ENCODE measurements around the gene ZNF23.
A peak's percentile ranks its signal among the peaks of the same experiment; 100 is the strongest.

ZNF23 gene

DNA sequence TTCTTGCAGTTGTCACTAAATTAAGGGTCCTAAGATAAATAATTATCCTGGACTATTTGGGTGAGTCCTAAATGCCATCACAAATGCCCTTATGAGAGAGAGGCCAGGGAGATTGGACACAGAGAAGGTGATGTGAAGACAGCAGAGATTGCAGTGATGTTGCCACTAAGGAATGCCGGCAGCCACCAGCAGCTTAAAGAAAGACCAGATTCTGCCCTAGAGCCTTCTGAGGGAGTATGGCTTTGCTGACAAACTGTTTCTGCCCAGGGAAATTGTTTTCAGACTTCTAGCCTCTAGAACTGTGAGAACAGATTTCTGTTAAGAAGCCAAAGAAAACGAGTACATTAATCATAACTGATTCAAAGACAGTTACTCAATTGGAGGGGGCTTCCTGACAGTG is 10.0 kb upstream of the ZNF23 start:
- no peak for DNase-seq (ENCODE audit: low read depth in 2 of 2)

DNA sequence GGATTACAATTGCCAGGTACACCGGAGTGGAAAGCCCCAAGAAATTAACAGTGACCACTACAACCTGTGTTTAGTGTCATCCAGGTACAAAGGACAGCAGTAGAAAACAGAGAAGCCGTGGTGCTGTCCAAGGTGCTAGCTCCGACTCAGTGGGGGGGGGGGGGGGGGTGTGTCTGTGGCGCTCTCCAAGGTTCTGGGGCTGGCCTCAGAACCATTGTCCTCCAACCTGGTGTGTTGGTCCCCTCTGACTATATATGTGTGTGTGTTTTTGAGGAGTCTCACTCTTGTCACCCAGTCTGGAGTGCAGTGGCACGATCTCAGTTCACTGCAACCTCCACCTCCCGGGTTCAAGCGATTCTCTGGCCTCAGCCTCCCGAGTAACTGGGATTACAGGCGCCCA is 5.8 kb upstream of the ZNF23 start:
- DNase-seq (ENCODE audit: low read depth in 2 of 2) = no peak

DNA sequence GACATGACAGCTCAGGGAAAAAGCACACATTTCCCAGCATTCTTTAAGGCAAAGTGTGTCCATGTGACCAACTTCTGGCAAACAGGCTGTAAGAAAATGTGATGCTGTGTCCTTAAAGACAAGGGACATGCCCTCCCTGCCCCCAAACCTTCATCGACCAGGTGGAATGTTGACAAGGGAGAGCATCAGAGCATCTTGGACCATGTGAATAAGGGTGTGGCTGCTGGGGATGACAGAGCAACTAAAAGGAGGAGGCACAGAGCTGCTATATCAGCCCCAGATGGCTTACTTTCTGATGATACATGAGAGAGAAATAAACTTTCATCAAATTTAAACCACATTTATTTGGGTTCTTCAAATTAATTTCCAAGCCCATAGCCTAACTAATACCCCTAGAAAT is 2.2 kb upstream of the ZNF23 start:
- no peak for DNase-seq (ENCODE audit: low read depth in 2 of 2)

DNA sequence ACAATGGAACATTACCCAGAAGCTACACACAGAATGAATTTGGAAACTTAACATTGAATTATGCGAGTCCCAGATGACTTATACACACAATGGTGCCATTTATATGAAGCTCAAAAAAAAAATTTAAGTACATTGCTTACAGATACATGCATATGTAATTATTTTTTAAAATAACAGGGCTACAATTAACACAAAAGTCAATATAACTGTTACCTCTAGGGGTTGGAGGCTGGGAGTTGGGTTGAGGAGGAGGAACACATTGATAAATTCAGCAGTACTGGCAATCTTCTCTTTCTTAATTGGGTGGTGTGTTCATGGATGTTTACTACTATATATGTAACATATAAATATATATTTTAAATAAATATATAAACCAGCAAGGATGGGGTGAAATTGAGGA is 1.1 kb downstream of the ZNF23 start:
- DNase-seq (ENCODE audit: low read depth in 2 of 2) = no peak

DNA sequence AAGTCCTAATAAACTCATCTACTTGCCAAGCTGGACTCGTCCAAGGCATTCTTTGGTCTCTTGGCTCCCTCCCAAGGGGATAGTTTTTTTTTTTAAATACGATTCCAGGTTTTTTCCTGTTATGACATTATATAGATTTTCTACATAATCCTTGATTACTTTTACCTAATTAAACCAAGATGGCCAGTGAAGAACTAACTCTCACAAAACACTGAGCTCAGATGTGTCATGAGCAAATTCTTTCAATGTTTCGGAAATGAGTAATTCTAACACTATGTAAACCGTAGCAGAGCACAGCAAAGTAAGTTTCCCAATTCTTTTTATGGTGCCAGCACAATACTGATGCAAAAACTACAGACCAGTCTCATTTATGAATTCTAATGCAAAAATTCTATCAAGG is 1.8 kb downstream of the ZNF23 start:
- DNase-seq (ENCODE audit: low read depth in 2 of 2) = no peak

DNA sequence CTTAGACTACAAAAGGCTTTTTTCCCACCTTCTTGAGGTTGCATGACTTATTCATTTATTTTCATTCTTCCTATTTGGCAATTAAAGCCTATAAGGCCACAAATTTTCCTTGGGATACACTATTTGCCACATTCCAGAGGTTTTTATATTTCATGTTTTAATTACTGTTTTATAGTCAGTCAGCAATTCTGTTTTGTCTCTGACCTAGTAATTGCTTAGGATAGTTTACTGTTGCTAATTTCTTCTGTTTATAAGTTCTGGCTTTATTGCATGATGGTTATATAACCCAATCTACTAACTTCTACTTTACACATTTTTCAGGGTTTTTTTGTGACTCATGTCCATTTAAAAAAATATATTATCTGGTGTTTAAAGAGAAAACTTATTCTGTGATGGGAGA is 2.5 kb downstream of the ZNF23 start:
- DNase-seq (ENCODE audit: low read depth in 2 of 2) = no peak

DNA sequence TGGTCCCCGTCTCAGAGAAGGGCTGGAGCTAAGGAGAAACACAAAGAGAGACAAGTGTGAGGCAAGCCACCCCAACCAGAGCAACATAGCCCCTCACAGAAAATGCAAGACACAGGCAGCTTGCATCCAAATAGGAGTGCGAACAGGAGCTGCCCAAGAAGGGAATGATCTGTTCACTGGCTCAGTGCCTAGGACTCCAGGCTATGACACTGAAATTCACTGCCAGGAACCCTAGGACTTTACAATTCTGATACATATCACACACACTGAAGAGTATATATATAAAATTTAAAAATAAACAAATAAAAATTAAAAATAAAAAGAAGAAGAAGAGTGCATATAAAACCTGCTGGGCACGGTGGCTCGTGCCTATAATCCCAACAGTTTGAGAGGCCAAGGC is 5.2 kb downstream of the ZNF23 start:
- no peak for DNase-seq (ENCODE audit: low read depth in 2 of 2)

DNA sequence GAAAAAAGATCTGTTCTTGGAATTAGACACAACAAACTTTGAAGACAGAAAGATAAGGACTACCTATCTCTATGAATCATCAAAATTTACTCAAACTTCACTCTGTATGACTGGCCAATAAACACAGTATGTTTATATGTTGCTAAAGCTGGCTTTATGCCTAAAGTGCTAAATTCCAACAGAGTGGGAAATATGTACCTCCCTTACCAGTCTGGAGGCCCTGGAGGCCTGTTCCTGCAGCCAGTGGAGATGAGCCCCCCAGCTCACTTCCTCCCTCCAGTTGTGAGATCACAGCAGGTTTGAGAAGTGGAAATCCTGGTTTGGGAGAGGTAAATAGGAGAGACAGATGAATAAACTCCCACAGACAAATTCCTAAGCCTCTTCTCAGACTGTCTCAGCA is 9.0 kb downstream of the ZNF23 start:
- no peak for DNase-seq (ENCODE audit: low read depth in 2 of 2)

DNA sequence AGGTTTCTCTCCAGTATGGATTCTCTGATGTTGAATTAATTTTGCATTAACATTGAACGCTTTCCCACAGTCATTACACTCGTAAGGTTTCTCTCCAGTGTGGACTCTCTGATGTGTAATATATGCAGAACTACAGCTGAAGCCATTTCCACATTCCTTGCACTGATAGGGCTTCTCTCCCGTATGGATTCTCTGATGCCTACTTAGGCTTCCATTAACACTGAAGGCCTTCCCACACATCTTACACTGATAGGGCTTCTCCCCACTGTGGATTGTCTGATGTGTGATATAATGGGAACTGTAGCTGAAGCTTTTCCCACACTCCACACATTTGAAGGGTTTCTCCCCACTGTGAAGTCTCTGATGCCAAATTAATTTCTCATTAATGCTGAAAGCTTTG is 13.0 kb downstream of the ZNF23 start:
- no peak for DNase-seq (ENCODE audit: low read depth in 2 of 2)

DNA sequence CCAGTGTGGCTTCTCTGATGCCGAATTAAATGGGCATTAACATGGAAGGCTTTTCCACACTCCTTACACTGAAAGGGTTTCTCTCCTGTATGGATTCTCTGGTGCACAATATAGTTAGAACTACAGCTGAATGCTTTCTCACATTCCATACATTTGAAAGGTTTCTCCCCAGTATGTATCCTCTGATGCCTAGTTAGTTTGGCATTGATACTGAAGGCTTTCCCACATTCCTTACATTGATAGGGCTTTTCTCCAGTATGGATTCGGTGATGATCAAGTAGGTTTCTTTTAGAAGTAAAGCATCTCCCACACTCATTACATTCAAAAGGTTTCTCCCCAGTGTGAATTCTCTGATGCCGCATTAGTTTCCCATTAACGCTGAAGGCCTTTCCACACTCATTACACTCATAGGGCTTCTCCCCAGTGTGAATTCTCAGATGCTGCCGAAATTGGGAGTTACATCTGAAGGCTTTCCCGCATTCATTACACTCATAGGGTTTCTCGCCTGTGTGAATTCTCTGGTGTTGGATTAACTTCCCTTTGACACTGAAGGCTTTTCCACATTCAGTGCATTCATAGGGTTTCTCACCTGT is 13.7 kb downstream of the ZNF23 start:
- DNase-seq (ENCODE audit: low read depth in 2 of 2) = no peak

DNA sequence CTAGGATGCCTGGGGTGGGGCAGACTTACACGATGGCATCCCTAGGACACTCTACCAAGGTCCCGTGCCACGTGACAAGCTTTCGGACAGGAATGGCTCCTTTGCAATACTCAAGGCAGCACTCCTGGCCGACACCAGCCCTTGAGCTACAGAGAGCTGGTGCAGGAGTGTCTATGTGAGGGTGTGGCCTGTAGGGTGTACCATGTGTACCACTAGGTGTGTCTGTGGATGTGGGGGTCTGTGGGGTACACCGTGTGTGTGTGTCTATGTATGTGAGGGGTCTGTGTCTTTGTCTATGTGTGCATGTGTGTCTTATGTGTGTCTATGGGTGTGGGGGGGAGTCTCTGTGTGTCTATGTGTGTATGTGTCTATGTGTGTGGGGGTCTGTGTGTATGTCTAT is 18.3 kb downstream of the ZNF23 start:
- no peak for DNase-seq (ENCODE audit: low read depth in 2 of 2)

DNA sequence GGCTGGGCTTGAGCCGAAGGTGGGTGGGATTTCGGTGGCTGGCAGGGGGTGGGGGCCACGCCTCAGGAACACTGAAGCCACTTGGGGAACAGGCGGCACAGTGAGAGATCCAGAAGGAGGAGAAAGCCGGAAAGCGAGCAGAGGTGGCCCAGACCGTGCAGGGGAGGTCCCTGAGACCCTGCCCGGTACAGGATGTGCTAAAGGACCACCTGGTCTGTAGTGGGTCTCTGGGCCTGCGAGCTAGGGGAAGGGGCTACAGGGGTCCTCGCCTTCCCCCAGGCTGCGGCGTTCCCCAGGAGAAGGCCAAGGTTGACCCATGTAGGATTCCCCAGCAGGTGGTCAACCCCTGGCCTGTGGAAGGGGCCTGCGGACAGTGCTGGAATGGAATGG is 20.0 kb downstream of the ZNF23 start, which contains the start of gene TLE7:
TLE7 (minus strand) TSS at position 4 of the 390 bp plus-strand sequence. CDS start 8,730 bp downstream, outside the sequence.
- no peak for DNase-seq (ENCODE audit: low read depth in 2 of 2)

DNA sequence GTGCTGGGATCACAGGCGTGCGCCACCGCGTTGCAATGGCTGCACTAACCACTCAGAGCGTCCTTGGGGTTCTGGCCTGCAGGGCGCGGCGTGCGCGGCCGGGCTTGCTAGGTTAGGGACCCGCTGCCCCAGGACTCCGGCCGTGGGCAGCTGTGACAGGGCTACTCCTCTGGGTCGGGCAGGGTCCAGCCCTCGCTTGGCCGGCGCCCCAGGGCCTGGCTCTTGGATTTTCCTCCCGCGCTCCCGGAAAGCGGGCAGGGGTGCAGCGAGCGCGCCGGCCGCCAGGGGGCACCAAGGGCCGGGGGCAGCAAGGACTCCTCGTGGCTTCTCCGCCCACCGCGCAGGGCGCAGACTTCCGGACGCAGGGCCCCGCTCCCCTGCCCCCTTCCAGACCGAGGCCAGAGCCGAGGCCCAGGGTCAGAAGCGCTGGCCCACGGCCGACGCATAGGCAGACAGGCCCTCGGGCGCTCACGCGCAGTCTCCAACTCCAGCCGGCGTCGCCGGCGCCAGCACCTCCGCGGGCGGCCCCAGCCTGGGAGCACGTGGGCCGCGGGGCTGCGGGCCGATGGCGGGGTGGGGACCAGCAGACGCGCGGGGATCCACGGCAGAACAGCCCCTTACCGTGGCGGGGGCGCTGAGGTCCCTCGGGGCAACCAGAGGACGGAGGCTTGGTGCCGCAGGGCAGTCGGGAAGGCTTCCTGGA is 20.5 kb downstream of the ZNF23 start:
- DNase-seq (ENCODE audit: low read depth in 2 of 2) = peak in 1 of 2 experiments; percentile 14

DNA sequence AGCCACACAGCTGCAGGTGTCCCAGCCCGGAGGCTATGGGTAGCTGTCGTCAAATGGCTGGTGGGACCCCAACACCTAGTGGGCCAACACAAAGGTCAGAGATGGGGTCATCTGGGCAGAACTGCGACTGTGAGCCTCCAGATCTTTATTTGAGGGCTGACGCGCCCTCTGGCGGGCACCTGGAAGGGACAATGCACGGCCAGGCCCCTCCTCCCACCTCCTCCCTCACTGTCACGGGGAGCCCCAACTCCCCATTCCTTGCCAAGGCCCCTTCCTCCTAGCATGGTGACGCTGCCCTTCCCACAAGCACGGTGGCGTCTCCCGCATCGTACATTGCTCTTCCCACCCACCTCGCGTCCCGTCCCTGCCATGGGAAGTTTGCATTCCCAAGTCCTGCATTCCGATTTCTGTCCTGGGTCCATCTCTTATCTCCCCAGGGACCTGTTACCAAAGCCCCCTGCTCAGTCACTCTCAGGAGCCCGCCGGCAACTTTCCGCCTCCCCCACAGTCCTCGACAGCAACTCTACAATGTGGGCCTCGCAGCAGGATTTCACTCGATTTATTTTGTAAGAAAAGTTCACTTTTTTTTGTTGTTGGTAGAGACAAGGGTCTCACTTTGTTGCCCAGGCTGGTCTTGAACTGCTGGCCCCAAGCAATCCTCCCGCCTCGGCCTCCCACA is 21.2 kb downstream of the ZNF23 start:
- DNase-seq (ENCODE audit: low read depth in 2 of 2) = peak in 1 of 2 experiments; percentile 11

DNA sequence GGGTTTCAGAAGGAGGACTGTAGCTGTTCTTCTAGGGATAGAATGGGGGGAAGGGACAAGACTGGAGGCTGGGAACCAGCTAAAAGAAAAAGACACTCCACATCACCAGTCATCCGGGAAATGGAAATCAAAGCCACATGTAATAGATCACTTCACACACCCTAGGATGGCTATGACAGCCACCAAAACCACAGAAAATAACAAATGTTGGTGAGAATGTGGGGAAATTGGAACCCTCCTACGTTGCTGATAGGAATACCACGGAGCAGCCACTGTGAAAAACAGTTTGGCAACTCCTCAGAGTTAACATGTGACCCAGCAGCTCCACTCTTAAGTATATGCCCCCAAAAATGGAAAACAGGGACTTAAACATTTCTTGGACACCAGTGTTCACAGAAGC is 22.5 kb downstream of the ZNF23 start:
- no peak for DNase-seq (ENCODE audit: low read depth in 2 of 2)

DNA sequence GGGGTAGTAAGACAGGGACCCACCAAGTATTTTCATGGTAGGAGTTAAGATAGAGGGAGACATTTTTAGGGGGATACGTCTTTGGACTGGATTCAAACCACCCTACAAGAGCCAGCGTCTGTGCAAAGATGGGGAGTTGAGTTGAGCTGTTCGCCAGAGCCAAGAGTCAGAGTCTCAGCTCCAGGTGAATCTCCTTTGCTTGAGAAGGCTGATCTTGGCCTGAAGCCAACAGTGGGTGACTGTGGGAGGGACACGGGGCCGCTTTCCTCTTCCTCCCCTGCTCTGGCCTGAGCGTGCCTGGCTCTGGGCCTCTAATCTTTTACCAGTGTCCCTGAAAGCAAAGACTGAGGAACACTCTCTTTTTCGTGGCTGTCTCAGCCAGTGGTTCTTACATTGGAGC is 25.6 kb downstream of the ZNF23 start:
- no peak for DNase-seq (ENCODE audit: low read depth in 2 of 2)

DNA sequence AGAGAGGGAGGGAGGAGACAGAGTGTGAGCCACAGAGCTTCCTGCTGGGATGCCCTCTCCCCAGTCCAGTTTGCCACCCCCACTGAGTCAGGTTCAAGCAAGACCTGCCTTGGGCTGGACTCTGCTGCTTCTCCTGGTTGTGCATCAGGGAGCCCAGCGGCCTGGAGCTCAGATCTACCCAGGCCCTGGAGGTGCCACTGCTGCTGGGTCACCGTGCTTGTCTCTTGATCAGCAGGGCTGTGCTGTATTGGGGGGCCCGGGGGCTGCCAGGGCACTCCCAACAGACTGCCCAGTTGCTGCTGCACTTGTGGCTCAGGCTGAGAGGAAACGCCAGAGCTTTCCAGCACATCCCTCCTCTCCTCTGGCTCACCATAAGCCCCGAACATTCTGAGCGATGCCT is 29.1 kb downstream of the ZNF23 start:
- DNase-seq (ENCODE audit: low read depth in 2 of 2) = no peak

DNA sequence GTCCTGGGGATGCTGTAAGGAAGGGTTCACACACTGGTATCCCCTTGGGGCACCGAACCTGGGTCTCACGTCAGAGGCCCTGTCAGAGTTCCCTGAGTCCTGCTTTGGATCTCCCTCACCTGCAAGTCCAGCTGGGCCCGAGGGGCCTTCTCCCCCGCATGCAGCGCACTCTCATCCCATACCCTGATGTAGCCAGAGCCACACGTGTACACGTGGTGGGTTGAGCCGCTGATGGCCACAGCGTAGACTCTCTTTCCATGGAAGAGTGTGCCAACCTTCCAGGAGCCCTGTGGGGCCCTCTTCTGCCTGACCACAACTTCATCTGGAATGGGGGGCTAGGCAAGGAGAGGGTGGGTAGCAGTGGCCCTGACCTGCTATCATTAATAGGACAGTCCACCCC is 30.1 kb downstream of the ZNF23 start:
- no peak for DNase-seq (ENCODE audit: low read depth in 2 of 2)

DNA sequence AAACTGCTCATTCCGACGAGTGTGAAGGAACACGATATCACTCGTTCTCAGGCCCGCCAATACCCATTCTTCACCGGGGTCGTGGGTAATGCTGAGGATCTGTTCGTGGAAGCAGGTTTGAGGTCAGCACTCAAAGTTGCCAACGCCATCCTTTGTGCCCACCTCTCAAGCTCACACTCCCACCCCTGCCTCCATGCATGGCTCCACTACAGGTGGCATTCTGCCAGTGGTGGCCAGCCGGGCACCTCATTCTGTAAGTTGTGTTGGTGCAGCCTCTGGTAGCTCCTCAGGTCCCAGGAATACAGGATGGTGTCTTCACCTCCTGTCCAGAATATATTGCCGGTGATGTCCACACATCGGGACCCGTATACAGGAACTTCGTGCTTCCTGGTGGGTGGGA is 30.9 kb downstream of the ZNF23 start:
- no peak for DNase-seq (ENCODE audit: low read depth in 2 of 2)

DNA sequence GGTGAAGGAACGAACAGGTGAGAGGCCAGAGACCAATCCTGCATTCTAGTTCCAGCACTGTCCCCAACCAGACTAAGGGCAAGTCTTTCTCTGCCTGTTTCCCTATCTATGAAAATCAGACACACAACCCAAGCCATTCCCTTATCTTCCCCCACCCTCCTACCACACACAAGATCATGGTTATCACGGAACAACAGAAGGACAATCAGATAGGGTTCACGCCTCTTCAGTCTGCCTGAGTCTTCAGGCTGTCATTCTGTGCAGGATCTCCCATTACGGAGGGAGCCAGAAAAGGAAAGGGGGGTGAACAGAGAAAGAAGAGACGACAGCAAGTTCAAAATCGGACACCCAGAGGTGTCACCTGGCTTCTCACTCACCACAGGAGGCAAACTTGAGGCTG is 31.3 kb downstream of the ZNF23 start:
- DNase-seq (ENCODE audit: low read depth in 2 of 2) = no peak

DNA sequence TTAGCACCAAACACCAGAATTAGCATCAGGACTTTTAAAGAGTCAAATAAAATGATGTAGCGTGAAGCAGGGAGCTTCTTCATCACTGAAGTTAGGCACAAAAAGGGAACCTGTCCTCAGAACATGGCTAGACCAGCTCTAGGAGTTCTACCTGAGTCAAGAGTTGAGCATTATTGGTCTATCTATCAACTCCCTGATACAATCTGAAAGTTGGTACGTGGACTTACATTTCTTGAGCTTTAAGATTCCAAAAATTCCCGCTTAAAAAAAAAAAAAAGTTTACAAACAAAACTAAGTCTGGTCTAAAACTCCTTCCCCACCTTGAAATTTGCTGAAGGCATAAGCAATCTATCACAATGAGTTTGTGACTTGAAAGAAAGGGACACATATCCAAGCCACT is 32.5 kb downstream of the ZNF23 start:
- no peak for DNase-seq (ENCODE audit: low read depth in 2 of 2)

DNA sequence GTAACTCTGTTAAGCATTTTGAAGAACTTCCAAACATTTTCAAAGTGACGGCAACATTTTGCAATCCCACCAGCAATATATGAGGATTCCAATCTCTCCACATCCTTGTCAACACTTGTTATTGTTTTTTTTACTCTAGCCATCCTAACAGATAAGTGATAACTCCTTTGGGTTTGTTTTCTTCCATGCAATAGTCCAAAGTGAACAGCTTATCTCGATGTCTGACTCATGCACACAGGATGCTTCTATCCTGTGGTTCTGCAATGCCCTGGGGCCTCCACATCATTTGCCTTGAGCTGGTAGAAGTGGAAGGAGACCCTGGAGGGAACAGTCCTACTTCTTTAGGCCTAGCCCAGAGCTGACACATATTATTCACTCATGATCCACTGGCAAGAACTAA is 33.2 kb downstream of the ZNF23 start:
- no peak for DNase-seq (ENCODE audit: low read depth in 2 of 2)

DNA sequence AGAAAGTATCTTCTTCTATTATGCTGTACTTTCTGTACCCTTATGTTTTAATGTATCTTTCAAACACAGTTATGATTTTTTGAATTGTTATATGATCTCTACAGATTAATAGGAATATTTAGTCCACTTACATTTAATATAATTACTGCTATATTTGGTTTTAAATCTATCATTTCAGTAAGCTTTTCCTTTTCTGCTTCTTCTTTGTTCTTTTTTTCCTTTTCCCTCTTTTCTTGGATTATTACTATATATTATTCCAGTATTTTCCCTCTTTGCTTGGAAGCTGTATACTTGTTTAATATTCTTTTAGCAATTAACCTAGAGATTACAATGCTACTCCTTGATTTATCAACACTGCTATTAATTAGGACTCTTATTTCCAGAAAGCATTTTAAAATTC is 33.7 kb downstream of the ZNF23 start:
- no peak for DNase-seq (ENCODE audit: low read depth in 2 of 2)
